Islet precursor cell (in vitro differentiated cells): Measurements from ENCODE around the gene SCN3A.

Experiments
- DNase-seq: peaks from one replicate; pipeline ENCODE4 v3.0.0-alpha.2; 2018

SCN3A gene

GRCh38 chr2:165185633-165186032 lies 18.2 kb downstream of the SCN3A start:
- no peak for DNase-seq

DNA sequence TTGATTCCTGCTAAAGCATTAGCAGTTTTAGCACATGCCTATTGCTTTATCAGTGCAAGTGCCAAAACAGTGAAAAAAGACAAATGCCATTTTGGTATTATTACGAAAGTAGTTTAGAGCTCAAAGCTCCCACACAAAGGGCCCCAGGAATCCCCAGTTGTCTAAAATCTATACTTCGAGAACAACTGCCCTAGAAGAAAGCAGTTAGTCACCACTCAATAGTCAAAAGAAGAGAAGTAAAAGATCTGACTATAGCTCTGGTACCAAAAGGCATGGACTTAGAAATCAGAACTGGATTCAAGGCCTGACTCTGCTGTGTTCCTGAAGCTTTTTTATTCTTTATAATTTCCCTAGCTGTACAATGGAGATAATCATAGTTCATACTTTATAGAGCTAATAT lies 21.8 kb downstream of the SCN3A start:
- DNase-seq = no peak

- DNase-seq = no peak
These were observed 27.1 kb downstream of the SCN3A start for GRCh38 chr2:165176780-165177179.

- no peak for DNase-seq
These were observed 30.6 kb downstream of the SCN3A start for GRCh38 chr2:165173215-165173614.

- no peak for DNase-seq
These were observed 39.6 kb downstream of the SCN3A start for GRCh38 chr2:165164201-165164600.

DNA sequence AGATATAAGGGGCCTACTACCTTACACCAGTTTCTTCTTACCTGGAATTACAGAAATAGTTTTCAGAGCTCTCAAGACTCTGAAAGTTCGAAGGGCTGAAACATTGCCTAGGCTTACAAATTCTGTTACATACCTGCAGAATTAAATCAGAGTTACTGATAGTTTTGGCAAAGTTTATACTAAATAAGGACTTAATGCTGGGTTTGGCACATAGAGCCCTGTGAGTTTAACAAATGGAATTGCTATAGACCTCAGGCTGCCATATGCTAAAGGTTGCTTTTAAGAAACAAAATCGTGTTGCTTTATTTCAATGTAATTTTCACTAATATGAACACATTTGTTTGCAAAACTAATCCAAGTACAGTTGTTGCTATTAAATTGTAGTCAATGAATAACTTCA lies 40.1 kb downstream of the SCN3A start:
- no peak for DNase-seq

DNA sequence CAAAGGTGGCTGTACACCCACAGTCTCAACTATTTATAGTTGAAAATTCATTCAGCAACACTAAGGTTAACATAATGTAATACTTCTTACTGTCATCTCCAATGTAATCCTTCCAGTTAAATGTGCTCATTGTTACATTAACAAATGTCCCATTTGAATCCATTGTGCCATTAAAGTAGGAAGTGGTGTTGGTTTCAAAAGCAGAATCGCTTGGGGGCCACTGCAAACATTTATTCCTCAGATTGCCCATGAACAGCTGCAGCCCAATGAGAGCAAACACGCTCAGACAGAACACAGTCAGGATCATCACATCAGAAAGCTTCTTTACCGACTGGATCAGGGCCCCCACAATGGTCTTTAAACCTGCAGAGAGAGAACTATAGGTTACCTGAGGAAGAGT lies 41.4 kb downstream of the SCN3A start:
- no peak for DNase-seq

DNA sequence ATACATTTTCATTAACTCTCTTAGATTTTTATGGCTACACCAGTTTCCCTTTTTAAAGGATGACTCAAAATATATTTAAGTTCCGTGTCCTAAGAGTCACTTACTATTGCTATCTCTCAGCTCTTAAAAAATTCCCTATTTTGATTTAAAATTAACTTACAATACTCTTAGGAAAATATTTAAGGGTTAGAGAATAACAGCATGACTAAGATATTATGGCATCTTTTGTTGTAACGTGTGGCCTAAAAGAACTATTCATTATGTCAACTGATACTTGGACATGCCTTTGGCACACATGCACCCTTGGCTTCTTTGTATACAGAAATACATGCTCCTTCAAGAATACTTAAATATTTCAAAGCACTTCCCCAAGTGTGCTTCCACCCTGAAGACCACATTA lies 42.3 kb downstream of the SCN3A start:
- no peak for DNase-seq

GRCh38 chr2:165157160-165157559 lies 46.7 kb downstream of the SCN3A start:
- no peak for DNase-seq

DNA sequence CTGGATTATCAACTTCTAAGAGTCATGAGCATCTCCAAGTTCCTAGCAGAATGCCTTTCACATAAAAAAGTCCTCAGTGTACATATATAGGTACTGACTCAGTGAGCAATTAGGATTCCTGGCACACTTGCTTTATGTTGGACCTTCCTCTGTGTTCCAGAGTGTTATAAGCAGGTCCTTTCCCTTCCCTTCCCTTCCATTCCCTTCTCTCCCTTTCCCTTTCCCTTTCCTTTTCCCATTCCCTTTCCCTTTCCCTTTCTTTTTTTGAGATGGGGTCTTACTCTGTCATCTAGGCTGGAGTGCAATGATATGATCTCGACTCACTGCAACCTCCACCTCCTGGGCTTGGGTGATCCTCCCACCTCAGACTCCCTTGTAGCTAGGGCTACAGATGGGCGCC lies 48.7 kb downstream of the SCN3A start:
- DNase-seq = no peak

- DNase-seq = no peak
These were observed 54.4 kb downstream of the SCN3A start for GRCh38 chr2:165149439-165149838.

- no peak for DNase-seq
These were observed 56.4 kb downstream of the SCN3A start for GRCh38 chr2:165147186-165148045.

DNA sequence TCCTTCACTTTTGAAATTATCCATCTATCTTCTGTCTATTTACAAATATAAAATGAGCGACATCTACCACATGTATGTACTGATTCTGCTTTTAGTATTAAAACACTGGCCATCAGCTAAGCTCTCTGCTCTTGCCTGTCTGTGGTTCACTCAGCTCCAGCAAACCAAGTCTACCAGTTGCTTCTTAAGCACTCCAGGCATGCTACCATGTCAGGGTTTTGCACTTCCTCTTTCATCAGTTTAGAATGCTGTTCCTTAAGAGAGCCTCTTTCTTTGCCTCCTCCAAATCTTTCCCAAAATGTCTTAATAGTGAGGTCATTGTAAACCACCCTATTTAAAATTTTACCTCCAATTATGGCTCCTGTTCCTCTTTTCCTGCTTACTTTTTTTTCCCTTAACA lies 59.5 kb downstream of the SCN3A start:
- DNase-seq = no peak

GRCh38 chr2:165141601-165142354 lies 62.1 kb downstream of the SCN3A start:
- no peak for DNase-seq

DNA sequence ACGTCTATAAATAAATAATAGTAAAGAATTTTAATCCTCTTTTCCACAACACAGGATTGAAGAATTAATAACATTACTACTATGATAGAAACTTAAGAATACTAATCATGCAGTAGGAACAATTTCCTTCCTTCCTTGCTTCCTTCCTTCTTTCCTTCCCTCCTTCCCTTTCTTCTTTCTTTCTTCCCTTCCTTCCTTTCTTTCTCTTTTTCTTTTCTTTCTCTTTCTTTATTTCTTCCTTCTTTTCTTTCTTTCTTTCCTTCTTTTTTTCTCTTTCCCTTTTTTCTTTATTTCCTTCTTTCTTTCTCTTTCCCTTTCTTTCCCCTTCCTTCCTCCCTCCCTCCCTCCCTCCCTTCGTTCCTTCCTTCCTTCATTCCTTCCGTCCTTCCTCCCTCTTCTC lies 77.6 kb downstream of the SCN3A start:
- no peak for DNase-seq

GRCh38 chr2:165122521-165122920 lies 81.3 kb downstream of the SCN3A start:
- DNase-seq = no peak

DNA sequence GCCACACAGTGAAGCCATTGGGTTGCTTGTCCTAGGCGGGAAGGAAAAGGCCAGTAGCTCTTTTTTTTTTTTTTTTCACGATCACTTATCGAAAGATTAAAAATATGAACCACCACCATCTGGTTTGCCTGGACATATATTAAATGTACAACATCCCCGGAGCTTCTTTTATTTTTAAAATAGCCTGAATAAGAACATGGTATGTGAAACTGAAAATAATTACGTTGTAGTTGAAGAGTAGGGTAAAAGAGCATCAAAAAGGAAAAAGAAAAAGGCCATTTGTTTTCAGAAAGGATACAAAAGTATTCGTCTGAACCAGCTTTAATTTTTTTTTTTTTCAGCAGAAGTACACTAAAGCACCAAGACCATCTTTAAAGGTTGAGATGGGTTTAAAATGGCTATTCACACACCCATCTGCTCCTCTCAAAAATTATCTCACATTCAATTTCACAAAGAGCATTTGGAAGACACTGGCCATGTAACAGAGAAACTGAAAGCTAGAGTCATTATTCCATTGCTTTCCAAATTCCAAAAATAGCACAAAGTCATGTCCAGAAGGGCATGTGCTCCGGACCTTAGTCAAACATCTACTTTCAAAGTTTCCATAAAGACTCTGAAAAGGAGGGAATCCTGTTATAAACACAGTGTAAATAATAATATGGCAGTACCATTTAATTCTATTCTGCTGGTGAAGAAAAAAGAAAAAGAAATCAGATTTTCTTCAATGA lies 82.9 kb downstream of the SCN3A start:
- DNase-seq = no peak

GRCh38 chr2:165115258-165115657 lies 88.6 kb downstream of the SCN3A start:
- no peak for DNase-seq

- peak; percentile 61 for DNase-seq
These were observed 89.4 kb downstream of the SCN3A start for GRCh38 chr2:165114346-165114939.

GRCh38 chr2:165113414-165113813 lies 90.4 kb downstream of the SCN3A start:
- no peak for DNase-seq

GRCh38 chr2:165112789-165113188 lies 91.1 kb downstream of the SCN3A start:
- DNase-seq = no peak

- no peak for DNase-seq
These were observed 91.7 kb downstream of the SCN3A start for GRCh38 chr2:165112133-165112573.

DNA sequence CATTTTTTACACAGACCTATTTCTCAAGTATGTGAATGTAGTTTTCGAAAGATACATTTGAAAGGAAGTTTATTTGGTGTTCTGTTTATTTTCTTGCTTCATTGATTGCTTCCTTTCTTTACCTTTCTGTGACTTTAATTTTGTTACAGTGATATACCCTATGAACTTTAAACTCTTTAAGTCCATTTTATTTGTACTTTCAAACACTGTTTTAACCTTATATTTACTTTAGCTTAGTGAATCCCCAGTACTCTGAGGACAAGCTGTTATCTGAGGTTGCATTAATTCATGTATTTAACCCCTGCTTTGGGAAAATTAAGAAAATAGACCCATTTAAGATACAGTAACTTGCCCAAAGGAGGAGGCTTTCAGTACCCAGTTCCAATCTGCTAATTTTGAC lies 93.5 kb downstream of the SCN3A start:
- no peak for DNase-seq
